Spleen (tissue), 7 donors: Measurements from ENCODE around the gene NTN1.

ENCODE experiments used
- POLR2AphosphoS5 ChIP-seq, 3 donors: sonication (generic); formaldehyde crosslinking; IDR thresholded peaks; one replicate each; pipeline ENCODE4 v1.5.1; 2017; ENCODE audit warnings: antibody characterized with exemption in 3 of 3
- TF ChIP-seq, protein P1 (sequence below), 11 experiments: fragments of 200-600 bp in 7 of 11; fragments of 450-650 bp in 4 of 11; sonication (generic) in 4 of 11; IDR thresholded peaks in 8 of 11; conservative IDR thresholded peaks in 3 of 11; 1 replicate in 7 of 11; 2 replicates in 4 of 11; pipeline versions ENCODE4 v1.4.0 to v1.8.0; 2016 to 2021; ENCODE audit warnings: antibody characterized with exemption in 11 of 11, inconsistent platforms in 4 of 11, mild to moderate bottlenecking in 1 of 11
- donor health status: DM: no; HTN: no; CAD: no; lungs with moderate emphysema.
- donor health status: DM: no; HTN: no; CAD: no.
- donor health status: DM: no; HTN: no; CAD: no.

GRCh38 chr17:9140550-9141424 is 119.5 kb downstream of the NTN1 start:
- TF ChIP-seq, protein P1, sequence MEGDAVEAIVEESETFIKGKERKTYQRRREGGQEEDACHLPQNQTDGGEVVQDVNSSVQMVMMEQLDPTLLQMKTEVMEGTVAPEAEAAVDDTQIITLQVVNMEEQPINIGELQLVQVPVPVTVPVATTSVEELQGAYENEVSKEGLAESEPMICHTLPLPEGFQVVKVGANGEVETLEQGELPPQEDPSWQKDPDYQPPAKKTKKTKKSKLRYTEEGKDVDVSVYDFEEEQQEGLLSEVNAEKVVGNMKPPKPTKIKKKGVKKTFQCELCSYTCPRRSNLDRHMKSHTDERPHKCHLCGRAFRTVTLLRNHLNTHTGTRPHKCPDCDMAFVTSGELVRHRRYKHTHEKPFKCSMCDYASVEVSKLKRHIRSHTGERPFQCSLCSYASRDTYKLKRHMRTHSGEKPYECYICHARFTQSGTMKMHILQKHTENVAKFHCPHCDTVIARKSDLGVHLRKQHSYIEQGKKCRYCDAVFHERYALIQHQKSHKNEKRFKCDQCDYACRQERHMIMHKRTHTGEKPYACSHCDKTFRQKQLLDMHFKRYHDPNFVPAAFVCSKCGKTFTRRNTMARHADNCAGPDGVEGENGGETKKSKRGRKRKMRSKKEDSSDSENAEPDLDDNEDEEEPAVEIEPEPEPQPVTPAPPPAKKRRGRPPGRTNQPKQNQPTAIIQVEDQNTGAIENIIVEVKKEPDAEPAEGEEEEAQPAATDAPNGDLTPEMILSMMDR (IDR thresholded peaks at IDR 0.05 in 8 of 11, conservative IDR thresholded peaks at IDR 0.05 in 3 of 11), result no peak
- TF ChIP-seq POLR2AphosphoS5 (IDR thresholded peaks at IDR 0.05), result no peak
